A172 (cell line): ENCODE results near the gene KIAA1614. TPM values are rescaled to one million over a fixed set of nuclear protein-coding genes. Genes with fewer than 3 reads are reported as not detected.
A peak's percentile ranks its signal among the peaks of the same experiment; 100 is the strongest.

ENCODE experiments used
- DNase-seq: peaks from one replicate; pipeline ENCODE4 v3.0.0-alpha.2; 2015; ENCODE audit warnings: low spot score
- total RNA-seq: library from RNA; depleted of rRNA; stranded (reverse); fragments of >200 nt; shearing (Covaris generic); gene quantifications from 2 replicates; pipeline ENCODE4 v1.2.3, GENCODE V29; 2014; rRNA removed

KIAA1614 gene
- 3.8 and 9.4 TPM in 2 replicates for total RNA-seq

GRCh38 chr1:180912801-180913565 lies at the start of gene KIAA1614:
TSS of gene KIAA1614 (plus strand) at chr1:180912897. CDS start at chr1:180913244, 347 bp downstream.
- DNase-seq: peak; percentile 29

GRCh38 chr1:180863158-180863775 lies 49.4 kb upstream of the KIAA1614 start:
- peak; percentile 70 for DNase-seq

GRCh38 chr1:180881806-180882509 lies 30.7 kb upstream of the KIAA1614 start:
- DNase-seq: peak; percentile 71

GRCh38 chr1:180884588-180885300 lies 28.0 kb upstream of the KIAA1614 start:
- DNase-seq: no peak

- no peak for DNase-seq
Measured at GRCh38 chr1:180886338-180886737, 26.4 kb upstream of the KIAA1614 start.

- no peak for DNase-seq
Measured at GRCh38 chr1:180887841-180888240, 24.9 kb upstream of the KIAA1614 start.

- DNase-seq: no peak
Measured at GRCh38 chr1:180888870-180889269, 23.8 kb upstream of the KIAA1614 start.

- DNase-seq: no peak
Measured at GRCh38 chr1:180889325-180889724, 23.4 kb upstream of the KIAA1614 start.

GRCh38 chr1:180892272-180892671 lies 20.4 kb upstream of the KIAA1614 start:
- no peak for DNase-seq

- no peak for DNase-seq
Measured at GRCh38 chr1:180892675-180893074, 20.0 kb upstream of the KIAA1614 start.

GRCh38 chr1:180893614-180894013 lies 19.1 kb upstream of the KIAA1614 start:
- DNase-seq: no peak

GRCh38 chr1:180896161-180896560 lies 16.5 kb upstream of the KIAA1614 start:
- DNase-seq: no peak

- no peak for DNase-seq
Measured at GRCh38 chr1:180898441-180899219, 14.1 kb upstream of the KIAA1614 start.

- DNase-seq: no peak
Measured at GRCh38 chr1:180899262-180899661, 13.4 kb upstream of the KIAA1614 start.

GRCh38 chr1:180901076-180901990 lies 11.4 kb upstream of the KIAA1614 start:
- DNase-seq: no peak

- no peak for DNase-seq
Measured at GRCh38 chr1:180902541-180902940, 10.2 kb upstream of the KIAA1614 start.

GRCh38 chr1:180905927-180906326 lies 6.8 kb upstream of the KIAA1614 start:
- no peak for DNase-seq

GRCh38 chr1:180906511-180906910 lies 6.2 kb upstream of the KIAA1614 start:
- no peak for DNase-seq

GRCh38 chr1:180907313-180908055 lies 5.2 kb upstream of the KIAA1614 start:
- DNase-seq: no peak
